ENCODE results near the gene LAMA2. TPM values are rescaled to one million over a fixed set of nuclear protein-coding genes. Genes with fewer than 3 reads are reported as not detected.

LAMA2 gene
- polyA plus RNA-seq, 12 donors: 96.1 to 182 (median 156) TPM

- no peak for DNase-seq
These were observed 294.9 kb downstream of the LAMA2 start for GRCh38 chr6:129177801-129178200.

GRCh38 chr6:129179283-129179682, 296.3 kb downstream of the LAMA2 start:
- DNase-seq: no peak

DNA sequence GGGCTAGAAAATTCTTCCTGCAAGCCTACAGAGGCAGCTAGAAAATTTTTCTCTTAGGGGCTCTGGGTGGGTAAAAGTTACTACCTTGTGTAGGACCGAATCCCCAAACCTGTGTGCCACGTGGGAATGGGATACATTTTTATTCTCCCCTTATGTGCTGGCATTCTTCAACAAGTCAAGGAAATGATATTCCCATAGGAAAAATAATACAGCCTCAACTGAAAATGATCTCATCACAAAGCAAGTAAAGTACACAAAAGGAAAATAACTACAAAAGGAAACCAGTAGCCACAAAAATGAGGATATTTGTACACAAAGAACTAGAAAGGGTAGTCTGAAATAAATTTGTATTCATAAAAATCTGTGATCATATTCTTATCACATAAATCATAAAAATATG, 298.1 kb downstream of the LAMA2 start:
- no peak for DNase-seq

DNA sequence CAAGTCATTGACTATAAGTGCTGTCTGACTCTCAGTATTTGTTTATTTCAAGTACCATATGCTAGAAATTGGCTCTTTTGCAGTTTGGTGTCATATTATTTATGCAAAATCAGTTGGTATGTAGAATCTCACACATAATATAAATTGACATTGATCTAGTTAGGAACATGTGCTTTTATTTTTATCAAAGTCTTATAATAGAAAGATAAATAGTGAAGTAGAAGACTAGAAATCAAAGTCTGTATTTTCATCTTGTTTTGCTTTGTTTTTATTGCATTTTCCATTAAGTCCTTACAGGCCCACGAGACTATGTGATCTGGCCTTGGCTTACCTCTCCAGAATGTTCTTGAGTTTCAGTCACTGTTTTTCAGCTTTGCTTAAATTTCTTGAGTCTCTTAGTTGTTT, 300.3 kb downstream of the LAMA2 start:
- DNase-seq: no peak

DNA sequence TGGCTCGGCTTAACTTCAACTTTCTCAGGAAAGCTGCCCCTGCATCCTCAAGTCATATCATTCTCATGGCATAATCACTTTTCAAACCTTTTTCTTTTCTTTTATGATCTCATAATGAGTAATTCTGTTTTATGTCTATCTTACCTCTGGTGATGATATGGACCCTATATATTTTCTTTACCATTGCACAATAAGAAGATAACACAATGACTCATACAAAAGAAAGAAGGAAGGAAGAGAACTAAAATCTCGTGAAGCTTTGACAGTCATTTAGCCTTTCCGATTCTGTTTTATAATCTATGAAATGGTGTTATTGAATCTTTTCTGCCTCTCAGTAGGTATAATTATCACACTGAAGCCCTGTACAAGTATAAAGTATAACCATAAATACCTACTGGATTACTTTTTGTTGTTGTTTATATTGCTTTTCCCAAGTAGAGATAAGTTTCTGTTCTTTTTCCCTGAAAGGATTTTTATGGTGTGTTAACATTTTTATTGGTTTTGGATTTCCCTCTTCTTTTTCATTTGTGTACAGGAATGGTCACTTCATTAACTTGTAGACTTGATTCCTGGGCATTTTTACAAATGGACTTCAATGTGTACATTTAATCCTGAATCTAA, 300.9 kb downstream of the LAMA2 start:
- DNase-seq: no peak

GRCh38 chr6:129184324-129184723, 301.4 kb downstream of the LAMA2 start:
- DNase-seq: no peak

DNA sequence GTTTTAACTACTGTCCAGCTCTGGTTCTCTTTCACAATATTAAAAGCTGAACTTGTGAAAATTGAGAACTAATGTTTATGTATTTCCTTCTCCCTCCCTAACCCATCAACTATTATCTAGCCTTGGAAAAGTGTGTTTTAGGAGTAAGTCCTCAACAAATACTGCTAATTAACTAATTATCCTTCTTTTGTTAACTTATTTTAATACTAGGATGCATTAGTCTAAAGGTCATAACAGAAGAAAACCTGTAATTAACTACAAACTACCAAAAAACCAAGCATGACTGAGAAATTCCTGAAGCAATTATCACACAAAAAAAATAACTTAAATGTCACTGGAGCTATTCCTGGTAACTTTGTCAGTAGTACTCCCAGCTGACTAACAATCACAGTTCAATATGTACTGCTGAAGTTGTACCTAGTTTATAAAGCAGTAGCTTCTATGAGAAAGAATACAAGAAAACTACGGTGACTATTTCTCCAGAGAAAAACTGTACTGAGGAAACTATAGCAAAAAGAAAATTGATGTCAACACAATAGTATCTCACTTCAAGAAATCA, 301.9 kb downstream of the LAMA2 start:
- DNase-seq: no peak

GRCh38 chr6:129186988-129187387, 304.1 kb downstream of the LAMA2 start:
- DNase-seq: no peak

- DNase-seq: no peak
These were observed 305.4 kb downstream of the LAMA2 start for GRCh38 chr6:129188306-129188705.

DNA sequence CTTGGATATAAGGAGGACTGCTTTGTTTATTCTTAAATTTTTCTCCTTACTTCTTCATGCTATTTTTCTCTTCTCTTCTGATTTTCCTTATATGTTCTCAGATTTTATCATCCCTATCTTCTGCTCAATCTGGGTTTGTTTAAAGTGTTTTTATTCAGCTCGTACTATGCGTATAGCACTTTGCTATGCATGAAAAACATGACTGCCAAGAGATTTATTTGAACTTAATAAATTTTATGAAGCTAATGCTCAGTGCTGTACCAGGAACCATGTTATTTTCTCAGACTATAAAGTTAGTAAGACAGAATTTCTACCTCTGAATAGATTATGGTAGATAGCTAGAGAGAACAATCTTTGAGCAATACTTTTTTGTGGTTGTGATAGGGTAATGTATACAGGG, 305.9 kb downstream of the LAMA2 start:
- DNase-seq: no peak

DNA sequence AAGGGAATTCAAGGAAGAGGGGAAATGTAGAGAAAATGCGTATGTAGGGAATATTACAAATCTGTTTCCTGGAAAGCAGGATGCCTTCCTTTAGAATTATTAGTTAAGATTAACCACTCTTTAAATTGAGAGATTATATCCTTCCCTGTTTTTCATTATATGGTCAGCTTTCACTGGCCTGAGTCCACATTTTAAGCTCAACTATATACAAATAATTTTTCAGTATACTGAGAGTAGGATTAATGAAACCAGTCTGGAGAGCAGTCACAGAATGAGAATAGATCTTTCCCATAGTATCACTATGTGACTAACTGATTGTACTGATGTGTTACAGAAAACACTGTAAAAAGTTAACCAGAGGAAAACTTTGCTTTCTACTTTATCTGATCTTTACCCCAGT, 306.3 kb downstream of the LAMA2 start:
- DNase-seq: no peak

GRCh38 chr6:129191235-129191634, 308.3 kb downstream of the LAMA2 start:
- no peak for DNase-seq

DNA sequence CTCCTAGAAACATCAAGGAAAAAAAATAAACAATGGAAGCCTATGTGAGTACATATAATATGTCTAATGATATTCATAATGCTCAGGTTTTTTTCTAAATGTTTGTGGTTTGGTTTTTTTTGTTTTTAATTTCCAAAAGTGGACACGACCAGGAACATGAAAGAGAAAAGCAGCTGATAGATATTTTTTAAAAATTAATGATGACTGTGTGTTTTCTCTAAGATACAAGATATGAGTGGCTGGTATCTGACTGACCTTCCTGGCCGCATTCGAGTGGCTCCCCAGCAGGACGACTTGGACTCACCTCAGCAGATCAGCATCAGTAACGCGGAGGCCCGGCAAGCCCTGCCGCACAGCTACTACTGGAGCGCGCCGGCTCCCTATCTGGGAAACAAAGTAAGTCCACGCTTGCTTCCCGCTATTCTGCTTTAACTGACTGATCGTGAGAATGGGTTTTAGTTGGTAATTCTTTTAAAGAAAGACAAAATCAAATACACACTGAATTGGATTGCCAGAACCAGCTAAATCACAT, 309.6 kb downstream of the LAMA2 start:
- DNase-seq: no peak

DNA sequence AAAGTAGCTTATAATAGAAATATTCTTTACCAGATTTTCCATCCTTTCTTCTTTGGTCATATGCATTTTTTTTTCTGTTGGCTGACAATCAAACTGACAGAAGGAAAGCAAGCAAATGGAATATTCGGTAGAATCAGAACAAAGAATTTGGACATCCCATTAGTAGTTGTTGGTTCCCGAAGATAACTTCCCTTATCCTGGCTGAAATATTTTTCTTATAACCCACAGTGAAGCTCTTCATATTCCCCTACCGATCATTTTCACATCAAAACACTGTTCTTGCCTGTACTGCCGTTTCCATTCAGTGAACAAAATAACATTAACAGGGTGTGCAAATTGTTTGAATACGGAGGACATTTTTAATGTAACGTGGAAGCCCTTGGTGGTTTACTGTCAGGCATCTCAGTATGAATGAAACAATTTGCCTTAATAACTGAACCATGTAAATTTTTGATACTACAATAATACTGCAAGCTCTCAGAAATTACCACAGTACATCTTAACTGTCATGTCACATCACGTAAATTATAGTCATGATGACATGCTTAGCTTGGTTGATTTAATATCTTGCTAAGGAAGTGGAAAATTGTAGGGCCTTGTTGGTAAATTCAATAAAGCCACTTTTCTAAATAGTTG, 311.5 kb downstream of the LAMA2 start:
- no peak for DNase-seq

- DNase-seq: no peak
These were observed 312.2 kb downstream of the LAMA2 start for GRCh38 chr6:129195161-129195560.

DNA sequence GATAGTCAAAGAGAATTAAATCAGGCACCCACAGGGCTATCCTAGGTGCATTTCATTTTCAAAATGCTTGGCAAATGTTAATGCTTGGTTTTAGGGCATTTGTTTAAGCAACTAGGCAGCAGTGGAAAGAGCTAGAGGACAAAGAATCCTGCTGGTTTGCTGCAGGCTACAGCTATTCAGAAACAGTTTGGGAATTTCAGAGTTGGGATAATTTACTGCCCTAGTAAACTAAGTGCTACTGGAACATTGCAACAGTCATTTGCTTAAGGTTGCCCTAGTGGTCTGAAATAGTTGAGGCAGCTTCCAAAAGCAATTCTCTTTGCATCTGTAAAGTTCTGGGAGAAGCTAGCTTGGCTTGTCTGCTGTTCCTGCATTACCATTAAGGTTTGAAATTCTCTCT, 312.7 kb downstream of the LAMA2 start:
- DNase-seq: no peak

DNA sequence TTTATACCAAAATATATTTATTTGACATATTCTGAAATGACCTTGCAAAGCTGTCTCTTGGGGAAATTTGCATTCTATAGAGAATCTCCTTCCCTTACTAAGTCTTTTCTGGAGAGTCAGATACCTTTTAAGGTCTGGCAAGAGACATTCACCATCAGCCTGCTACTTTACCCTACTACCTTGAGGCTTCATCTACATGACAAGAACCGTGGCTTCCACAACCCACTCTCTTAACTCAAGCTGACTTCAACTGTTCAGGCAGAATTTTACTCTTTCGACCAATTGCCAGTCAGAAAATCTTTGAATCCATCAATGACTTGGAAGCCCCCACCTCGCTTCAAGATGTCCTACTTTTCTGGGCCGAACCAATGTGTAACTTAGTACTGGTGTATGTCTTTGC, 314.2 kb downstream of the LAMA2 start:
- DNase-seq: no peak

- DNase-seq: no peak
These were observed 317.2 kb downstream of the LAMA2 start for GRCh38 chr6:129200151-129200550.

GRCh38 chr6:129203190-129203900, 320.4 kb downstream of the LAMA2 start:
- DNase-seq: no peak

- no peak for DNase-seq
These were observed 323.9 kb downstream of the LAMA2 start for GRCh38 chr6:129206821-129207220.

DNA sequence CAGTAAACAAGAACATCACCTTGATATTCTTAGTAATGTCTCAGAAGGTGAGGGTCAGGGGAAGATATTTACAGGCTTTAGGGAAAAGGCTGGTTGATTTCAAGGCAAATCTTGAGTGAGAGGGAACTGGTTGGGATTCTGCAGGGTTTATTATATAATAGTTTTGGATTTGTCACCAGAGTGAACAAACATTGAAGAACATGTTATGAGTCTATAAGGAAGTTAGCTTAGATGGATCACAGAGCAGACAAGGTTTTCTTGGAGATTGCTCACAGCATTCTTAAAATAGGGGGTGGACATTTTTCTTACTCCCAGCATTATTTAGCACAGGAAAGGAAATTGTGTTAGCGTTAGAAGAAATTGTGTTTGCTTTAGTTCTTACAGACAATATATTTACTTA, 324.9 kb downstream of the LAMA2 start:
- no peak for DNase-seq

DNA sequence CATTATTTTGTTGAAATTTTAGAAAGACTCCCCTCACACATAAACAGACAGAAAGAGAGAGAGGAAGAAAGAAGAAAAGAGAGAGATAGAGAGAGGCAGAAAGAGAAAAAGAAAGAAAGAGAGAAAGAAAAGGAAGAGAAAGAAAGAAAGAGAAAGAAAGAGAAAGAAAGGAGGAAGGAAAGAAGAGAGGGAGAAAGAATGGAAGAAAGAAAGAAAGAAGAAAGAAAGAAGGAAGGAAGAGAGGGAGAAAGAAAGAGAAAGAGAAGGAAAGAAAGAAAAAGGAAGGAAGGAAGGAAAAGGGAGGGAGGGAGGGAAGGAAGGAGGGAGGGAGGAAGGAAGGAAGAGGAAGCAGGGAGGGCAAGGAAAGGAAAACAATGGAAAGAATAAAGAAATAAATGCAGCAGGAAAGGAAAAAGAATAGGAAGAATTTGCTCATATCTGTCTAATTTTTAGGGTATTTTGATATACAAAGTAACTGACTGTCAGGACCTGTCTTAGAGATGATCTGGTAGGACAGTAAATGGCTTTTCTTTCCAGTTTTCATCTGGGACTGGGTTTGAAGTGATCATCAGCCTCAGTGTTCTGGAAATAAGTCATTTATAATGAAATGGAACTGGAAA, 325.6 kb downstream of the LAMA2 start:
- no peak for DNase-seq

Data from muscle of arm (tissue), 12 donors.